Measurements from ENCODE around the gene SLC44A4. TPM values are rescaled to one million over a fixed set of nuclear protein-coding genes. Genes with fewer than 3 reads are reported as not detected.

Gene SLC44A4
- total and polyA plus RNA-seq, 2 of the 8 experiments (the other 6 are each of a cell fraction or from before 2014, with no cell fraction given) = 4.8 to 7.0 TPM

GRCh38 chr6:31911826-31912585, 33.2 kb upstream of the SLC44A4 start:
- CTCF ChIA-PET (ENCODE audit: partially characterized antibody) = interaction anchor here (0.6 to 1.6 kb wide), 3 partner anchors 9 to 65 kb away, joined by 3 to 5 read pairs (median 3); no protein-coding TSS in a partner anchor
- Histone ChIP-seq H2AFZ (ENCODE audit: low read length) (no peak overlapping the region), H3K18ac (ENCODE audit: extremely low read depth, low read length) (no peak overlapping the region), H3K9me3 (ENCODE audit: insufficient read depth in 2 of 2, low read depth in 1 of 2, low read length in 1 of 2) (no peaks in the 10 kb centered on the region), H2AK5ac (ENCODE audit: low read depth, low read length) (no peak overlapping the region), H3K23me2 (ENCODE audit: low read depth, low read length) (no peaks in the 10 kb centered on the region; the same call in 1 of the 2 replicates), H2BK12ac (ENCODE audit: low read depth, low read length) (no peak overlapping the region), H4K20me1 (replicated peaks in 1 of 2; ENCODE audit: control insufficient read depth in 1 of 2, insufficient read depth in 2 of 2, low read length in 2 of 2) (no peaks in the 10 kb centered on the region), H3K4me1 (replicated peaks in 1 of 4; ENCODE audit: control insufficient read depth in 3 of 4, insufficient read depth in 4 of 4, low read length in 3 of 4) (no peaks in the 10 kb centered on the region), H3K9ac (replicated peaks in 1 of 4; ENCODE audit: extremely low read depth in 1 of 4, low read depth in 3 of 4, low read length in 3 of 4) (no peak overlapping the region), H2BK15ac (ENCODE audit: low read length) (no peak overlapping the region), H4K5ac (ENCODE audit: insufficient read length, low read depth, low read length) (no peak overlapping the region), H3K79me1 (ENCODE audit: low read depth, low read length) (no peaks in the 10 kb centered on the region), H3K27me3 (replicated peaks in 1 of 4; ENCODE audit: control insufficient read depth in 3 of 4, extremely low read depth in 1 of 4, insufficient read depth in 3 of 4, low read length in 3 of 4) (no peaks in the 10 kb centered on the region), H2BK20ac (ENCODE audit: low read length) (no peak overlapping the region), H3K27ac (ENCODE audit: low read depth, low read length) (no peak overlapping the region), H2BK5ac (ENCODE audit: low read depth, low read length) (no peak overlapping the region), H4K8ac (ENCODE audit: extremely low read depth, insufficient read depth, low read length) (no peak overlapping the region), H3K56ac (replicated peaks; ENCODE audit: insufficient read length, low read depth, low read length) (no peak overlapping the region), H3K4ac (replicated peaks; ENCODE audit: insufficient read length, low read depth, low read length) (no peak overlapping the region), H3K36me3 (ENCODE audit: control insufficient read depth in 2 of 4, insufficient read depth in 4 of 4, low read length in 3 of 4) (no peaks in the 10 kb centered on the region), H4K91ac (replicated peaks; ENCODE audit: insufficient read length, low read length) (no peak overlapping the region), H3K23ac (ENCODE audit: insufficient read length) (no peak overlapping the region), H3K4me2 (ENCODE audit: insufficient read depth in 1 of 2, low read depth in 2 of 2, low read length in 2 of 2) (no peak overlapping the region), H2BK120ac (replicated peaks; ENCODE audit: low read depth, low read length) (no peak overlapping the region), H3K79me2 (ENCODE audit: control insufficient read depth in 1 of 2, insufficient read depth in 2 of 2, low read length in 2 of 2) (no peaks in the 10 kb centered on the region), H3K14ac (ENCODE audit: insufficient read length) (no peak overlapping the region), H3K4me3 (ENCODE audit: extremely low read depth in 1 of 4, insufficient read depth in 2 of 4, low read depth in 3 of 4, low read length in 4 of 4) (no peak overlapping the region)
- WGBS, 2 experiments (ENCODE audit: extremely low coverage in 1 of 2, insufficient coverage in 1 of 2, insufficient read length in 1 of 2, insufficient replicate concordance in 2 of 2, low coverage in 1 of 2, low lambda C conversion rate in 2 of 2, missing lambda C conversion rate in 1 of 2) = 85% methylated on average over 11 of the region's 11 CpGs; no CpG with 5 or more reads in 1 of the 2 experiments
- no peak for FAIRE-seq
- TF ChIP-seq USF2 (IDR thresholded peaks at IDR 0.05; ENCODE audit: low read length) (no peak), SIX5 (IDR thresholded peaks at IDR 0.05; ENCODE audit: low read depth, low read length) (no peak), BCL11A (IDR thresholded peaks at IDR 0.05; ENCODE audit: low read depth in 2 of 2, low read length in 2 of 2) (no peak), RAD21 (IDR thresholded peaks at IDR 0.05 in 1 of 2, conservative IDR thresholded peaks at IDR 0.05 in 1 of 2; ENCODE audit: low read depth in 2 of 2, low read length in 2 of 2) (no peak), RXRA (IDR thresholded peaks at IDR 0.05; ENCODE audit: insufficient read depth, low read depth, low read length) (no peak)
- no peak for DNase-seq (ENCODE audit: low read depth in 1 of 2, low spot score in 2 of 2)
- POLR2A ChIA-PET (ENCODE audit: partially characterized antibody) = no interaction called here

Measured in H1 (cell line).